GDM1 (cell line): ENCODE results near the gene FBXL17.
"Not testable (repeated sequence)": the region's sequence is repeated elsewhere in the genome, so short reads cannot be mapped to it uniquely, and the experiment has no call there.

Experiments used
- DNase-seq: peaks from one replicate; lab custom pipeline; 2025; lab: John Stamatoyannopoulos, UW

FBXL17 gene

GRCh38 chr5:108164574-108164973 lies 217.3 kb downstream of the FBXL17 start:
- DNase-seq, result no peak

- not testable (repeated sequence) for DNase-seq
These were observed 229.0 kb downstream of the FBXL17 start for GRCh38 chr5:108152854-108153253.

GRCh38 chr5:108149369-108149768 lies 232.5 kb downstream of the FBXL17 start:
- DNase-seq, result no peak

- peak; percentile 2 for DNase-seq
These were observed 233.2 kb downstream of the FBXL17 start for GRCh38 chr5:108148715-108149139.

GRCh38 chr5:108146222-108146621 lies 235.7 kb downstream of the FBXL17 start:
- no peak for DNase-seq

DNA sequence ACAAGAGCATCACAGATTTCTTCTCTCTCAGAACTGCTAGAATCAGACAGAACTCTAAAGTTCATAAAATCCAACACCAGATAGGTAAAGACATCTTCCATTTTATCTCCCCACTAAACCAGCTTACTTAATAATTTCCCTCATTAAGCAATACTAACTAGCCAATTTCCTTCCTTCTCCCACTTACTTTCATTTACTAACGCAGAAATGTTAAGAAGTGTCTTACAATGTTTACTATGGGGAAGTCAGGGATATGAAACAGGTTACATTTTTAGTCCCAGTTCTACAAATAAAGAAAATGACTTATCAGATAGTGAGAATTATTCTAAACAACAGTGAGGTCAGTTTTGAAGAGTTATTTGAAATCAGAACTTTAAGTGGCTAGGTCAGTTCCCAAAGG lies 236.5 kb downstream of the FBXL17 start:
- DNase-seq, result no peak

DNA sequence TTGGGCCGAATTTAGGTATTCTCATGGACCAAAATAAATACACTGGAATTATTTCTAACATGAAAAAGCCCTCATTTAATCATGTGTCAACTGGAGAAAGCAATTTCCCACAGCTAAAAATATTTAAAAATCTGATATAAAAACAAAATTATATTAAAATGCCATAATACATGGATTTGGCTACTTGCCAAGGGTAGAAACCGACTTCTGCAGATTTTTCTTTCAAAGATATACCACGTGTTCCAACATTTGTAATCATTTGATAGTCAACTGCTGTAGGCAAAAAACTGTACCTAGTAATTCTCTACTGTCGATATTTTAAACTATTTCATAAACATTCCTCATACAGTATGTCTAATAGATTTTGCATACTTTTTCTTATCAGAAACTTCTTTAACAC lies 237.6 kb downstream of the FBXL17 start:
- DNase-seq, result no peak

- no peak for DNase-seq
These were observed 238.3 kb downstream of the FBXL17 start for GRCh38 chr5:108143581-108143980.

DNA sequence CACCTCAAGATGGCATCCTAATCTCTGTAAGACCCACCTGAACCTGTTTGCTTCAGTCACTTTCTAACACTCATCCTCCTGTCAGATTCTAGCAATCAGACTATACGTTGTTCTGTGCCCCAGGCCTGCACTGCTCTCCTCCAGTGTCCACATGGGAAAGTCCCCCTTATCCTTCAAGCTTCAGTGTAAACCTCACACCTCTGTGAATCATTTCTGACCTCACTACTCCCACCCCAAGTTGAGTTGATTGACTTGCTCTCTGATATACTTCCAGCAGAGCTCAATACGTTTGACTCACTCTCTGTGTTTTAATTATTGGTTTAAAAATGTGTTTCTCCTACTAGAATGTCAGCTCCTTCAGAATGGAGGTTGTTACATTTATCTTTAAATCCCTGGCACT lies 240.2 kb downstream of the FBXL17 start:
- no peak for DNase-seq

DNA sequence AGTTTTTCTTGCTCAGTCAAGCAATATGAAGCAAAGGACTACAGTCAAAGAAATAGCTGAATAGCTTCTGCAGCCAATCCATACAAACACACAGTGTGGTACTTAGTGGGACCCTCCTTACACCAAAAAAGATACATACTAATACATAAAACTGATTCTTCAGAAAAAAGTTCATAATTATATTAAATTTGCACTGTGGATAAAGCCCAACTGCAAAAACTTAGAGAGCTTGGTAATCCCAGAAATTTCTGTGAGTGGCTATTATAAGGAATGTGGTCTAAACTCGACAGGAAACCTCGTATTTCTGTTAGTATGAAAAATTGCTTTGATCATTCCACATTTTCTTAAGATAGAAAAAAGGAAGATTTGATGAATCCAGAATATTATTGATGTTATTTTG lies 245.4 kb downstream of the FBXL17 start:
- DNase-seq, result no peak

- DNase-seq, result no peak
These were observed 252.8 kb downstream of the FBXL17 start for GRCh38 chr5:108129129-108129528.

GRCh38 chr5:108125771-108126511 lies 256.0 kb downstream of the FBXL17 start:
- DNase-seq, result no peak

DNA sequence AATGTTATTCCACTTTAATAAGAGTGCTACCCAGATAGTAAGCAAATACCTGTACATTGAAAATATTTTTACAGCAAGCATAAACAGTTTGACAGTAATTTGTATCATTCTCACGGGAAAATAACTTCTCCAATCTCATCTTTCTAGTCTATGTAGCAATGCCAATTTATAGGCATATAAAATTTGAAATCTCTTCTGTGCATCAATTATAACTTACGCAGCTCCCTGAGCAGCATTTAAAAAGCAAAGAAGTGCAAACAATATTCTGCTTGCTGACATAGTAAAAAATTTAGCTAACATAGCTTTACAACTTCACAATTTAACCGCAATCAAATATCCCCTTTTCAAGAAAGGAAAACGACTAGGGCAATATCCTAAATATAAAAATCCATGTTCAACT lies 257.3 kb downstream of the FBXL17 start:
- no peak for DNase-seq

GRCh38 chr5:108122702-108123101 lies 259.2 kb downstream of the FBXL17 start:
- DNase-seq, result no peak

DNA sequence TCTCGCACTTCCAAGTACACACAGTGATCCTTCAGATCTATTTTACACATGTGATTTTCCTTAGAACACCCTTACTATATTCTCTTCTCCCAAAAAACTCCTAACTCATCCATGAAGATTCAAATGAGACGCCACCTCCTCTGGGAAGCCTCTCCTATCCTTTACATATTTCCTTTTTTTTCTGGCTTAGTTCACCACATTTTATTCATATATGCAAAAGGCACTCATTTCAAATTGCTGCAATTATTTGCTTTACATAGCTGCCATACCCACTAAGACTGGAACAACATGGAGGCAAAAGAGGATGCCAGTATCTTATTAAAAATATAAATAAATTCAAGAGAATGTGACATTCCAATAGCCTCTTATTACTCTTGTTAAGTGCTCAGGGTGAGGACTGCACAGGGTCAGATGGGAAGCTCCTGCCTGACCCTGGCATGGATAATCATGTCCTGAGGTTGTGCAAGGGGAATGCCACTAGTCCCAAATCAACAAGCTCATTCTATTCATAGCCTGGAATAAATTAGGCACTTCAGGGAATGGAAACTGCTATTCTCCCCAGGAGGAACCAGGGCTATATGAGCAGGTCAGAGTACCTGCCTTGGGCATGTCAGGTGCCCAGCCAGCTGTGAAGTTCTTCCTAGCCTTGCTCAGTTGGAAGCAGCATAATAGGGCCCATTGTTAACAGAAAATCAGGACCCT lies 262.9 kb downstream of the FBXL17 start:
- DNase-seq, result no peak

DNA sequence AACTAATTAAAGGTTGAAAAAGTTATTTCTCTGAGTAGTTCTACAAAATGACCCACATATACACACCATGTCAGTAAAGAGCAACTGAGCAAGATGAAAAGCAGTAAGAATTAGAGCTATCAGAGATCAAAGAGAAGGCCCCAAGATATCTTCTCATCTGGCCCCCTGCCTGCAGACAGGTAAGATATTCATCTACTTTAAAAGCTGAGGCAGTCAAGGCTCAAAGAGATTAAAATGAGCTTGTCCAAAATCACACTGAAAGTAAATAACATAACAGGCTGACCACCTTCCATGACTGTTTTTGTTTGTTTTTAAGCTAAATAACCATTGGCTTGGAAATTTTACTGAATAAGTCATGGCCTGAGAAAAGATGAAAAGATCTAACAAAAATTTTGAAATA lies 266.2 kb downstream of the FBXL17 start:
- DNase-seq, result no peak

GRCh38 chr5:108113950-108114349 lies 267.9 kb downstream of the FBXL17 start:
- no peak for DNase-seq

GRCh38 chr5:108111736-108112135 lies 270.2 kb downstream of the FBXL17 start:
- DNase-seq, result no peak

GRCh38 chr5:108109059-108109458 lies 272.8 kb downstream of the FBXL17 start:
- no peak for DNase-seq

DNA sequence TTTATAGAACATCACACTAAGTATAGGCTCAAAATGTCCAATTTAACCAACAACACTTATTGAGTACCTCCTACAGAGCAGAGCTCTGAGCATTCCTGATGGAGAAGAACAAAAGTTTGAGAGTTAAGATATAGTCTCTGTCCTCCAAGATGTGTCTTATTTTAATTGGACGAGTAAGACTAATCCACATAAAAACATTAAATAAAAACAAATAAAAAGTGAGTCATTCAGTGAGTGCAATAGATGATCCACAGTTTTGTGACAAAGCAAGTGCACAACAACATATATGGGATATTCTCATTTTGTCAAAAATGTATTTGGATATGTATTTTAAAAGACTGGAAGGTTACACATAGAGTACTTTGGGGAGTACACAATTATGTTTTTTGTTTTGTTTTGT lies 277.4 kb downstream of the FBXL17 start:
- DNase-seq, result no peak

GRCh38 chr5:108102463-108102862 lies 279.4 kb downstream of the FBXL17 start:
- no peak for DNase-seq

GRCh38 chr5:108101821-108102220 lies 280.1 kb downstream of the FBXL17 start:
- DNase-seq, result no peak

DNA sequence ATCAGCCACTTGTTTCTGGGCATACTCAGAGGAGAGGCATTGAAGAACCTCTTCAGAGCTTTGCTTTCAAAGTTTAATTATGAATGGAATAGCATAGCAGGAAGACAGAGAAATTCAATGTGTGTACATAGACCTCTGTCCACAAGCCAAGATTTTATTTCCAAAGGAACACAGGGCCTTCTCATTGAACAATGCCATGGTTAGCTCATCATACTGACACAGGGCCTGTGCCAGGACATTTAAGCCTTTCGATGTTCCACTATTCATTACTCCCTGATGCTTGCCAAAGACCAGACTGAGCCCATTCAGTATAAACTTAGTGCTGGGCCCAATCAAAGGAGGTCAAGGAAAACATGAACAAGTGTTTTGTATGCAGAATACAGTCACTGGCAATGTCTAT lies 280.8 kb downstream of the FBXL17 start:
- DNase-seq, result no peak

DNA sequence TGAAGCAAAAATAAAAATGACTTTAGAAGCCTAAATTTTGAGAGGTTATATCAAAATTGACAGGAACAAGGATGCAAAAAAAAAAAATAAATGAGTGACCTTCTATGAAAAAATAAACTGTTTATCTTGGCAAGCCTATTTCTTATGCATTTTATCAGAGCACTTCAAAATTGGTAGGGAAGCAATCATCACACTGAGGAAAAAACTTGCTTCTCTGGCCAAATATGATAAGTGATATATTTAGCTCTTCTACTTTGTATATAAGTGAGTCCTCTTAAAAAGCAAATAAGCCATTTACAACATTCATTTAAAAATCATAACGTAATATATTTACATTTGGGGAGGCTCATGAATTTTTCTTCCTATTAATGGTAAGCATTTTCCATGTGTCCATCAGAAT lies 287.1 kb downstream of the FBXL17 start:
- no peak for DNase-seq
